Activated CD8-positive, alpha-beta T cell treated with anti-CD3 and anti-CD28 coated beads for 36 hours (primary cell): ENCODE data around the gene PTGR3. TPM values are rescaled to one million over a fixed set of nuclear protein-coding genes. Genes with fewer than 3 reads are reported as not detected.
A peak's percentile ranks its signal among the peaks of the same experiment; 100 is the strongest.

ENCODE experiments used
- ATAC-seq: fragments of 200-7000 bp; cut with Tn5 transposase; one replicate; pipeline ENCODE4 v1.10.0; 2021; ENCODE audit warnings: mild to moderate bottlenecking, moderate library complexity
- CTCF ChIA-PET: fragments of 350-600 bp; sonication (Branson Sonifier 250); formaldehyde crosslinking; loops from one replicate; lab custom pipeline; 2021; ENCODE audit warnings: antibody characterized with exemption; lab: Charles Lee
- POLR2A ChIA-PET: fragments of 350-600 bp; sonication (Branson Sonifier 250); formaldehyde crosslinking; loops from one replicate; lab custom pipeline; 2021; ENCODE audit warnings: antibody characterized with exemption; lab: Charles Lee
- DNase-seq: peaks from one replicate; pipeline ENCODE4 v3.0.0-alpha.2; 2020
- H3K27ac Mint-ChIP-seq: one replicate; pipeline ENCODE4 v1.8.0; 2021; ENCODE audit warnings: mild to moderate bottlenecking, mixed read lengths
- H3K27me3 Mint-ChIP-seq: one replicate; pipeline ENCODE4 v1.8.0; 2021; ENCODE audit warnings: mixed read lengths
- H3K36me3 Mint-ChIP-seq: one replicate; pipeline ENCODE4 v1.8.0; 2021; ENCODE audit warnings: low read depth, mixed read lengths
- H3K4me1 Mint-ChIP-seq: one replicate; pipeline ENCODE4 v1.8.0; 2021; ENCODE audit warnings: low read depth, mixed read lengths
- H3K4me3 Mint-ChIP-seq: one replicate; pipeline ENCODE4 v1.8.0; 2021; ENCODE audit warnings: mild to moderate bottlenecking, moderate library complexity, mixed read lengths
- H3K9me3 Mint-ChIP-seq: one replicate; pipeline ENCODE4 v1.8.0; 2021; ENCODE audit warnings: mixed read lengths
- CTCF ChIP-seq: fragments of 200-600 bp; IDR thresholded peaks from one replicate; pipeline ENCODE4 v1.8.0; 2022; ENCODE audit warnings: antibody characterized with exemption, mild to moderate bottlenecking
- intact Hi-C: fragments of 100-400 bp; cut with micrococcal nuclease; formaldehyde crosslinking; loops from one replicate; pipeline ENCODE4 v1.10.0; 2022
- total RNA-seq, 2 experiments: library from RNA; stranded (reverse); gene quantifications; one replicate each; pipeline ENCODE4 v1.2.3, GENCODE V29; 2021

The PTGR3 gene
- total RNA-seq, 2 experiments from 2014 or later = 20.0 to 21.1 TPM

GRCh38 chr18:75220551-75221355 lies 11.8 kb upstream of the PTGR3 start:
- no peak for ATAC-seq
- Mint-ChIP-seq H3K4me1 (peaks cover 62% of the 10 kb centered on the region), H3K27ac (peak overlapping the region; percentile 34), H3K36me3 (no peaks in the 10 kb centered on the region), H3K27me3 (no peaks in the 10 kb centered on the region), H3K9me3 (no peaks in the 10 kb centered on the region), H3K4me3 (no peak overlapping the region)
- DNase-seq = no peak
- ChIA-PET CTCF (interaction anchor here (1.3 to 2.4 kb wide), 2 partner anchors 8 to 9 kb away, joined by 3 to 6 read pairs; no protein-coding TSS in a partner anchor), POLR2A (no interaction called here)
- intact Hi-C loops = no loop called here
- no peak for TF ChIP-seq CTCF

- Mint-ChIP-seq H3K27me3 (no peaks in the 10 kb centered on the region), H3K36me3 (no peaks in the 10 kb centered on the region), H3K27ac (peak overlapping the region; percentile 34), H3K4me1 (peaks cover 70% of the 10 kb centered on the region), H3K4me3 (no peak overlapping the region), H3K9me3 (no peaks in the 10 kb centered on the region)
- no peak for TF ChIP-seq CTCF
- ChIA-PET POLR2A (no interaction called here), CTCF (interaction anchor here (2.4 kb wide), 1 partner anchor 10 kb away, joined by 6 read pairs; no protein-coding TSS in a partner anchor)
- ATAC-seq (no peak), DNase-seq (no peak)
- intact Hi-C loops = no loop called here
These were observed 10.9 kb upstream of the PTGR3 start for GRCh38 chr18:75219745-75220375.

- H3K4me1 Mint-ChIP-seq = peaks cover 80% of the 10 kb centered on the region
These were observed 9.4 kb upstream of the PTGR3 start for GRCh38 chr18:75218065-75218923.

GRCh38 chr18:75216911-75217689 lies 8.2 kb upstream of the PTGR3 start:
- H3K9me3 Mint-ChIP-seq = no peaks in the 10 kb centered on the region
- POLR2A ChIA-PET = no interaction called here
- ATAC-seq (no peak), DNase-seq (no peak)
- H3K27me3 Mint-ChIP-seq = no peaks in the 10 kb centered on the region
- intact Hi-C loops = no loop called here
- TF ChIP-seq CTCF = no peak
- peaks cover 1% of the 10 kb centered on the region for H3K36me3 Mint-ChIP-seq
- CTCF ChIA-PET = interaction anchor here (0.8 to 1.1 kb wide), 2 partner anchors 13 to 24 kb away, joined by 3 to 6 read pairs; no protein-coding TSS in a partner anchor
- peak overlapping the region; percentile 44 for H3K4me3 Mint-ChIP-seq
- H3K27ac Mint-ChIP-seq = peak overlapping the region; percentile 88
- peaks cover 81% of the 10 kb centered on the region for H3K4me1 Mint-ChIP-seq

More at GRCh38 chr18:75218065-75218923, 9.4 kb upstream of the PTGR3 start:
- Mint-ChIP-seq H3K27me3 (no peaks in the 10 kb centered on the region), H3K36me3 (peaks cover 1% of the 10 kb centered on the region), H3K9me3 (no peaks in the 10 kb centered on the region), H3K27ac (no peak overlapping the region), H3K4me3 (no peak overlapping the region)
- intact Hi-C loops = no loop called here
- ATAC-seq (no peak), DNase-seq (no peak)
- CTCF ChIA-PET = interaction anchor here (1.1 kb wide), 1 partner anchor 12 kb away, joined by 3 read pairs; no protein-coding TSS in a partner anchor
- POLR2A ChIA-PET = no interaction called here
- no peak for TF ChIP-seq CTCF
